GM13976 (cell line): ENCODE measurements around the gene KCTD5.

Experiments
- DNase-seq: peaks from one replicate; pipeline ENCODE4 v3.0.0; 2012; ENCODE audit warnings: low spot score
- in situ Hi-C: fragments of 300-500 bp; cut with MboI; formaldehyde crosslinking; loops from one replicate; pipeline ENCODE4 v1.12.0; 2022; ENCODE audit warnings: low sequenced_read_pairs, mixed read lengths, inconsistent platforms; ENCODE audit not compliant: unreplicated experiment
- TF ChIP-seq, protein P1 (sequence below): IDR thresholded peaks from 2 replicates; pipeline ENCODE4 v1.5.1; 2012; ENCODE audit warnings: borderline replicate concordance, mild to moderate bottlenecking; ENCODE audit not compliant: insufficient read depth; ENCODE audit errors: extremely low read depth, missing control alignments, control extremely low read depth

Gene KCTD5

DNA sequence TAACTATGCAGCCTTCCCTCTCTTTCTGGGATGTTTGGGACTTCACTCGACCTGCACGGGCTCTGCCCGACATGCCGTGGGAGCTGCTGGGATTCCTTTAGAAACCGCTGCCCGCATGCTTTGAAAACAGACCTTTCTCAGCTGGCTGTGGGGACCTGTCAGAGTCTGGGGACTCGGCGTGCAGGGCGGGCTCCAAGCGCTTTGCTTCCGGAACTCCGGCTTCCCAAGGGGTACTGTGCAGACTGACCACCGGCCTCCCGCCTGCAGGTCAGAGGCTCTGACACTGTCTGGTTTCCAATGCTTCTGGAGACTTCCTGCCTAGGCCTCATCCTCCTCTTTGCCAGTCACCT lies 25.9 kb downstream of the KCTD5 start:
- DNase-seq: no peak
- in situ Hi-C loops: no loop called here

DNA sequence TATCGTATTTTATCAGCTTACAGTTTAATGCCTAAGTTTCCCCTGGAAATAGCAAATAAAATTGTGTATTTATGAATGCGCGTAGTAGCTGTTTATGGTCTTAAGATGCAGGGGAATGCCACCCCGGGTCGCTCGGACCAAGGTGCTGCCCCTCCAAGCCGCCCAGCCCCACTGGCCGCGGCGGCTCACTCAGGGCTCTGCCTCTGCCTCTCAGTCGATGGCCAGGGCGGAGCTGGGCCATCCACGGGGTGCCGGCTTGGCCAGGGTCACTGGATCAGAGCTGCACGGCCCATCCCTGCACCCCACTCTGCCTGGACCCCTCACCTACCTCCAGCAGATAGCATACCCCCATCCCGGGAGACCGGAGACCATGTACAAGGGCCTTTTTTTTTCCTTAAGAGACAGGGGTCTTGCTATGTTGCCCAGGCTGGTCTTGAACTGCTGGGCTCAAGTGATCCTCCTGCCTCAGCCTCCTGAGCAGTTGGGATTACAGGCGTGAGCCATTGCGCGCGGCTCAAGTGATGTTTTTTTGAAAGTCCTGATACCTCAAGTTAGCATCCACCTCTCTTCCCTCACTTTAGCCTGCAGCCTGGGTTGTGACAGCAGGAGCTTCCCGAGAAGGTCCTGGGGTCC lies 26.7 kb downstream of the KCTD5 start:
- TF ChIP-seq, protein P1, sequence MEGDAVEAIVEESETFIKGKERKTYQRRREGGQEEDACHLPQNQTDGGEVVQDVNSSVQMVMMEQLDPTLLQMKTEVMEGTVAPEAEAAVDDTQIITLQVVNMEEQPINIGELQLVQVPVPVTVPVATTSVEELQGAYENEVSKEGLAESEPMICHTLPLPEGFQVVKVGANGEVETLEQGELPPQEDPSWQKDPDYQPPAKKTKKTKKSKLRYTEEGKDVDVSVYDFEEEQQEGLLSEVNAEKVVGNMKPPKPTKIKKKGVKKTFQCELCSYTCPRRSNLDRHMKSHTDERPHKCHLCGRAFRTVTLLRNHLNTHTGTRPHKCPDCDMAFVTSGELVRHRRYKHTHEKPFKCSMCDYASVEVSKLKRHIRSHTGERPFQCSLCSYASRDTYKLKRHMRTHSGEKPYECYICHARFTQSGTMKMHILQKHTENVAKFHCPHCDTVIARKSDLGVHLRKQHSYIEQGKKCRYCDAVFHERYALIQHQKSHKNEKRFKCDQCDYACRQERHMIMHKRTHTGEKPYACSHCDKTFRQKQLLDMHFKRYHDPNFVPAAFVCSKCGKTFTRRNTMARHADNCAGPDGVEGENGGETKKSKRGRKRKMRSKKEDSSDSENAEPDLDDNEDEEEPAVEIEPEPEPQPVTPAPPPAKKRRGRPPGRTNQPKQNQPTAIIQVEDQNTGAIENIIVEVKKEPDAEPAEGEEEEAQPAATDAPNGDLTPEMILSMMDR: no peak
- DNase-seq: no peak
- in situ Hi-C loops: no loop called here

More for the DNA sequence above, 25.9 kb downstream of the KCTD5 start:
- TF ChIP-seq, protein P1: no peak

DNA sequence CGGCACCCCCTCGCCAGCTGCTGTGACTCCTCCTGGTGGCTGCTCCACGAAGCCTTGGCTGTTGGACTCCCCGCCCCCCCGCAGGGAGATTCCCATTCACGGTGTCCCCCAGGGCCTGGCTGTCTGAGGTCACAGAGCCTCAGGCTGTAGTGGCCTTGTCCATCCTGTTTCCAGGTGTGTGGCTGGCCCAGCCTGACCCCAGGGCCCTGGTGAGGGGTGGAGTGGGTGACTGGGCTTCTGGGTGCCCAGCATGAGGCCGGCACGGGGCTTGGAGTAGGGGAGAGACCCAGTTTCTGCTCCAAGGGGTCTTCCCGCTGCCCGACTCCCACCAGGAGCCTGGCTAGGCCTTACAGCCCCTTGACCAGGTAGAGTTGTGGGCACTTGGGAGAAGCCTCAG lies 27.3 kb downstream of the KCTD5 start:
- TF ChIP-seq, protein P1: no peak
- no peak for DNase-seq
- in situ Hi-C loops: no loop called here

DNA sequence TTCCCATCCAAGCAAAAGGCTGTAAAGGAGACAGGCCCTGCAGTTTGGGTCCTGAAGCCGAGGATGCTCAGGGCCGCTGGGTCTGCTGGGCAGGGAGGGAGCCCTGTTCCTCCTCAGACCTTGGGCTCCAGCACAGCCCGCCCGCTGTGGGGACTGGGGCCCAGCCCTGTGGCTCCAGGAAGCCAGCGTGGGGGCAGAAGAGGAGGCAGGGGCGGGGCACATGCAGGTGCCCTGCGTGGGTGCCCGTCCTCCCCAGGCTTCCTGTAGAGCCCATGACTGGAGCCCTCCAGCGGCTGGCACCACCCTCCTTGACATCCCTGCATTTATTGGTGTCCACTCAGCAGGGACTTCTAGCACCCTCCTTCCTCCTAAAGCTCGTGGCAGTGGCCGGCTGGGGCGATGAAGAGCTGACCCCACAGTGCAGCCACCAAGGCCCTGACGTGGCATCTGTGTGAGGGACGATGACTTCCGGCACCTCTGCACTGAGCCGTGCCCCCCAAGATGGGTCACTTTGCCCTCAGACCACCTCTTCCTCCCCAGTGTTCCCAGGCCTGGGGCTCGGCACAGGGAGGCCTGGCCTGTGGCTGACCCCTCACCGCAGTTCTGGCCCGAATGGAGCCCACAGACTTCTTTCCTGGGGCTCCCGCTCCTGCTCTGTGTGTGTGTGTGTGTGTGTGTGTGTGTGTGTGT lies 27.8 kb downstream of the KCTD5 start:
- TF ChIP-seq, protein P1: no peak
- in situ Hi-C loops: no loop called here
- no peak for DNase-seq

DNA sequence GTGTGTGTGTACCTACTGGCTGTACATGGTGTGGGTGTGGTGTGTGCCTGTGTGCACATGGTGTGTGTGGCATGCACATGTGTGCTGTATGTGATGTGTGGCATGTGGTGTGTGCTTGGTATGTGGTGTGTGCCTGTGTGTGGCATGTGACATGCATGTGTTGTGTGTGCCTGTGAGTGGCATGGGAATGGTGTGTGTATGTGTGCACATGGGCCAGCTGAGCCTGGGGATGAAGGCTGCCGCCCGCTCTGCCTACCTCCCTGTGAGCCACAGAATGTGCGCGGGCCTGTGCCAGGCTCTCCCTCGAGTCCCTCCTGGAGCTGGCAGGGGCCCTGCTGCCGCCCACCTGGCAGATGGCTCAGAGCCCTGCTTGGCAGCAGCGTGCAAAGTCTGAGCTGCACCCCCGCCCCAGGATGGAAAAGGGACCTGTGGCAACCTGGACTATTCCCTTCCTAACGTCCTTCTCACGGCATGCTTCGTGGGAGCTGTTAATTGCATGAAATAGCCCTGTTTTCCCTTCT lies 28.4 kb downstream of the KCTD5 start:
- in situ Hi-C loops: no loop called here
- TF ChIP-seq, protein P1: no peak
- no peak for DNase-seq

- in situ Hi-C loops: no loop called here
- TF ChIP-seq, protein P1: no peak
Observed at GRCh38 chr16:2711370-2712062, 29.2 kb downstream of the KCTD5 start.

More at GRCh38 chr16:2711370-2712062, 29.2 kb downstream of the KCTD5 start:
- DNase-seq: no peak
